HCT116 (cell line): ENCODE measurements around the gene PAK6. TPM values are rescaled to one million over a fixed set of nuclear protein-coding genes. Genes with fewer than 3 reads are reported as not detected.

ENCODE experiments used
- ATF3 ChIP-seq: IDR thresholded peaks from 2 replicates; pipeline ENCODE4 v1.6.1; 2012
- CEBPB ChIP-seq: IDR thresholded peaks from 2 replicates; pipeline ENCODE4 v1.6.1; 2012; ENCODE audit warnings: low read depth
- CTCF ChIP-seq, 3 experiments: fragments of 200-600 bp in 1 of 3; sonication (generic) in 1 of 3; IDR thresholded peaks in 2 of 3; conservative IDR thresholded peaks in 1 of 3; 2 replicates each; pipeline ENCODE4 v1.5.1; 2012 to 2017; ENCODE audit warnings: low read depth in 2 of 3, low read length in 2 of 3, antibody characterized with exemption in 1 of 3, borderline replicate concordance in 1 of 3, control low read depth in 1 of 3, mild to moderate bottlenecking in 1 of 3, mixed read lengths in 1 of 3, mixed run types in 1 of 3, moderate library complexity in 1 of 3; ENCODE audit not compliant: insufficient read depth in 1 of 3
- ELF1 ChIP-seq: IDR thresholded peaks from 2 replicates; pipeline ENCODE4 v1.6.1; 2012; ENCODE audit warnings: low read depth, borderline replicate concordance
- EZH2 ChIP-seq: fragments of 200-600 bp; sonication (generic); IDR thresholded peaks from 2 replicates; pipeline ENCODE4 v1.6.1; 2017; ENCODE audit warnings: antibody characterized with exemption, mixed run types
- FOSL1 ChIP-seq: IDR thresholded peaks from 2 replicates; pipeline ENCODE4 v1.6.1; 2012; ENCODE audit warnings: low read depth
- JUND ChIP-seq: IDR thresholded peaks from 2 replicates; pipeline ENCODE4 v1.6.1; 2012
- POLR2AphosphoS5 ChIP-seq: IDR thresholded peaks from 2 replicates; pipeline ENCODE4 v1.6.1; 2011; ENCODE audit warnings: mild to moderate bottlenecking, low read depth, low read length, moderate library complexity
- REST ChIP-seq: IDR thresholded peaks from 2 replicates; pipeline ENCODE4 v1.6.1; 2012; ENCODE audit warnings: low read depth
- SP1 ChIP-seq: IDR thresholded peaks from 2 replicates; pipeline ENCODE4 v1.6.1; 2012; ENCODE audit warnings: low read depth
- total RNA-seq: library from RNA; stranded (reverse); gene quantifications from one replicate; pipeline ENCODE4 v1.2.1, GENCODE V29; 2021; ENCODE audit not compliant: unreplicated experiment

Gene PAK6
- total RNA-seq, 1 experiment from 2014 or later: 19.9 TPM

- TF ChIP-seq CTCF (IDR thresholded peaks at IDR 0.05 in 2 of 3, conservative IDR thresholded peaks at IDR 0.05 in 1 of 3; ENCODE audit: borderline replicate concordance in 1 of 3, insufficient read depth in 1 of 3, low read depth in 2 of 3, low read length in 2 of 3) (no peak), FOSL1 (no peak), POLR2AphosphoS5 (no peak), CEBPB (no peak), EZH2 (no peak), ATF3 (no peak), JUND (no peak), ELF1 (no peak), SP1 (no peak), REST (no peak)
Measured at GRCh38 chr15:40222131-40222530, 16.7 kb upstream of the PAK6 start (continued).
